ENCODE data around the gene CFD. TPM values are rescaled to one million over a fixed set of nuclear protein-coding genes. Genes with fewer than 3 reads are reported as not detected.
"Not testable (repeated sequence)": the region's sequence is repeated elsewhere in the genome, so short reads cannot be mapped to it uniquely, and the experiment has no call there.

The CFD gene
- 0.52 and 0.89 TPM in 2 replicates for total RNA-seq (2014; rRNA removed; shearing (Covaris generic))

DNA sequence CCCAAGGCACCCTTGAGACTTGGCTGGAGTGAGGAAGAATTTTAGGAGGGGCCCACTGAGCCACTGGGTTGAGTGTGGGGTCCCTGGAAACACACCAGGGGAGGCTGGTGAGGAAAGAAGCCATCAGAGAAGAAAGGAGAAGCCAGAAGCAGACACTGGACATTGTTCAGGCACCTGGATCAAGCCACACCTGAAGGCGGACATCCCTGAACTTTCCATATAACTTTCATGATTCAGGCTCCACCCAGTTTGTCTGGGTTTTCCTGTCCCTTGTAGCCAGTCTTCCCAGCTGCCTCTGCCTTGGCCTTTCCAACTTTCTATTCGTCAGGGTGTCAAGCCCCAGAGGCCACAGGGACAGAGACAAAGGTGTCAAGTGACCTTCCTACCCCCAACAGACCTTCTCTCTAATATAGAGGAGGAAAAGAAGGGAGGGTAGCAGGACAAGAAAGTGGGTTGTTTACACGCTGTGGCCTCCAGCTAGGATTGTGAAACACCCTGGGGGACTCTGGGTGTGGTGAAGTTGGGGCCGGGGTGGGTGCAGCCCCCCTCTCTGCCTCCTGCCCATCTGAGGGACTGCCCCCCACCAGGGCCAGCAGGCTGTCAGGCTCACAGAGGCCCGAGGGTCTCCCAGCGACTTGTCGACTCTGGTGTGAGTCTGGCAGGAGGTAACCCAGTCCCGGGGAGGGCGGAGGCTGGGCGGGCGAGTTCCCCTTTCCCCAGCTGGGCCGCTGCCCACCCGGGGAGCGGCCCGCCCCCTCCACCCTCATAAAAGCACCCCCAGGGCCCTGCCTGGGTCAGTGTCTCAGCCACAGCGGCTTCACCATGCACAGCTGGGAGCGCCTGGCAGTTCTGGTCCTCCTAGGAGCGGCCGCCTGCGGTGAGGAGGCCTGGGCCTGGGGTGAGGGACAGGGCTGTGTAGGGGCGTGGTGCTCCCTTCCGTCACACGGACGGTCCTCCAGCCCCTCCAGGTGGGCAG lies at the start of gene CFD:
CFD (plus strand) TSS at position 797 of the 976 bp plus-strand sequence; CDS start at position 823, 26 bp downstream.
- DNase-seq (ENCODE audit: low read depth): no peak

DNA sequence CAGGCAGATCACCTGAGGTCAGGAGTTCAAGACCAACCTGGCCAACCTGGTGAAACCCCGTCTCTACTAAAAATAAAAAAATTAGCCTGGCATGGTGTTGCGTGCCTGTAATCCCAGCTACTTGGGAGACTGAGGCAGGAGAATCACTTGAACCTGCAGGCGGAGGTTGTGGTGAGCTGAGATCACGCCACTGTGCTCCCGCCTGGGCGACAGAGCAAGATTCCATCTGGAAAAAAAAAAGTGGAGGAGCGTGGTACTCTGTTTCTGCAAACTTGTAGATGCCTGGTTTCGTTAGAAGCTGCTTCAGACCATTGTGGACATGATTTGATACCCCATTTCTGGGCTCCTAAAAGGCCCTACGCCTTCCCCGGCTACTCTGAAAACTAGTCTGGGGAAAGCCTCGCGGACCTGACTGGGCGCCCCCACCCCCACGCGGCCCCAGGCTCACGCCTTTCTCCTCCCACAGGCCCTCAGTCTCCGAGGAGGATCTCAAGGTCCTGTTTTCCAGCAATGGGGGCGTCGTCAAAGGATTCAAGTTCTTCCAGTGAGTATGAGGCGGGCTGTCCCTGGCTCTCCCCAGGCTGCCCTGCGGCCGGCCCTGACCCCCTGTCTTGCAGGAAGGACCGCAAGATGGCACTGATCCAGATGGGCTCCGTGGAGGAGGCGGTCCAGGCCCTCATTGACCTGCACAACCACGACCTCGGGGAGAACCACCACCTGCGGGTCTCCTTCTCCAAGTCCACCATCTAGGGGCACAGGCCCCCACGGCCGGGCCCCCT lies 49.2 kb upstream of the CFD start:
- no peak for DNase-seq (ENCODE audit: low read depth)

DNA sequence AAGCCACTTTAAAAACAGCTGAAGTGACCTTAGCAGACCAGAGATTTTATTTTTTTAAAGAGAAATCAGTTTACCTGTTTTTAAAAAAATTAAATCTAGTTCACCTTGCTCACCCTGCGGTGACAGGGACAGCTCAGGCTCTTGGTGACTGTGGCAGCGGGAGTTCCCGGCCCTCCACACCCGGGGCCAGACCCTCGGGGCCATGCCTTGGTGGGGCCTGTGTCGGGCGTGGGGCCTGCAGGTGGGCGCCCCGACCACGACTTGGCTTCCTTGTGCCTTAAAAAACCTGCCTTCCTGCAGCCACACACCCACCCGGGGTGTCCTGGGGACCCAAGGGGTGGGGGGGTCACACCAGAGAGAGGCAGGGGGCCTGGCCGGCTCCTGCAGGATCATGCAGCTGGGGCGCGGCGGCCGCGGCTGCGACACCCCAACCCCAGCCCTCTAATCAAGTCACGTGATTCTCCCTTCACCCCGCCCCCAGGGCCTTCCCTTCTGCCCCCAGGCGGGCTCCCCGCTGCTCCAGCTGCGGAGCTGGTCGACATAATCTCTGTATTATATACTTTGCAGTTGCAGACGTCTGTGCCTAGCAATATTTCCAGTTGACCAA lies 48.5 kb upstream of the CFD start:
- DNase-seq (ENCODE audit: low read depth): no peak

DNA sequence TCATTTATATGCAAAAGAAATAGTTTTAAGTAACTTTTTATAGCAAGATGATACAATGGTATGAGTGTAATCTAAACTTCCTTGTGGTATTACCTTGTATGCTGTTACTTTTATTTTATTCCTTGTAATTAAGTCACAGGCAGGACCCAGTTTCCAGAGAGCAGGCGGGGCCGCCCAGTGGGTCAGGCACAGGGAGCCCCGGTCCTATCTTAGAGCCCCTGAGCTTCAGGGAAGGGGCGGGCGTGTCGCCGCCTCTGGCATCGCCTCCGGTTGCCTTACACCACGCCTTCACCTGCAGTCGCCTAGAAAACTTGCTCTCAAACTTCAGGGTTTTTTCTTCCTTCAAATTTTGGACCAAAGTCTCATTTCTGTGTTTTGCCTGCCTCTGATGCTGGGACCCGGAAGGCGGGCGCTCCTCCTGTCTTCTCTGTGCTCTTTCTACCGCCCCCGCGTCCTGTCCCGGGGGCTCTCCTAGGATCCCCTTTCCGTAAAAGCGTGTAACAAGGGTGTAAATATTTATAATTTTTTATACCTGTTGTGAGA lies 47.9 kb upstream of the CFD start:
- no peak for DNase-seq (ENCODE audit: low read depth)

DNA sequence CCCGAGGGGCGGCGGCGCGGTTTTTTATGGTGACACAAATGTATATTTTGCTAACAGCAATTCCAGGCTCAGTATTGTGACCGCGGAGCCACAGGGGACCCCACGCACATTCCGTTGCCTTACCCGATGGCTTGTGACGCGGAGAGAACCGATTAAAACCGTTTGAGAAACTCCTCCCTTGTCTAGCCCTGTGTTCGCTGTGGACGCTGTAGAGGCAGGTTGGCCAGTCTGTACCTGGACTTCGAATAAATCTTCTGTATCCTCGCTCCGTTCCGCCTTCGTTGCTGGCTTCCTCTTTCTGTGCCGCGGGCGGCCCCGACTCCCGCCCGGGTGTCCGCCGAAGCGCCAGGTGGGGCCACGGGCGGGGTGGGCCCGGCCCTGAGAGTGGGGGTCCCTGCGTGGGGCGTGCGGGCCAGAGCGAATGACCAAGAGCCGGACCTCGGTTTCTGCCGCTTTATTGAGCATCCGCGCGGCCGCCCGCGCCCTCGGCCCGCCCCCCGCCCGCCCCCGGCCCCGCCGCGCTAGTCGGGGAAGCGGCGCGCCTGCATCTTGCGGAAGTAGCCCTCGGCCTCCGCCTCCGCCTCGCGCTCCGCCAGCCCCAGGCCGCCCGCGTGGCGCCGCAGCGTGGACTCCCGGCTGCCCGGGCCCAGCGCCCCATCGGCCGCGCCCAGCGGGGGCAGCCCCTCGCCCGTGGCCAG lies 47.3 kb upstream of the CFD start:
- no peak for DNase-seq (ENCODE audit: low read depth)

DNA sequence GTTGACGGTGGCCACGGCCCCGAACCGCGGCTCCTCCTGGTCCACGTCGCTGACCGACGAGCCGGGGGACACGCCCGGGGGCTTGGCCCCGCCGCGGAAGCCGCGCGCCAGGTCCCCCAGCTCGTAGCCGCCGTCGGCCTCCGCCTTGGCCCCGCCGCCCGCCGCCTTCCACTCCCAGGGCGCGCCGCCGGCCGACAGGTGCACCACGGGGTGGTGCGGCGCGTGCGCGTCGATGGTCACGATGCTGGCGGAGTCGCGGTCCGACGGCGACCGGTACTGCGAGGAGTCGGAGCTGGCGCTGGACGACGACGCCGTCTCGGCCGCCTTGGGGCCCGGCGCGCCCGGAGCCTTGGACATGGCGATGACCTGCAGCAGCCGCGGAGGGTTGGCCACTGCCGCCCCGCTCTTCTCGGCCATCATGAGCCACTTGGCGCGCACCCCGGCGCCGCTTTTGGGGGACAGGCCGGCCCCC lies 46.7 kb upstream of the CFD start:
- no peak for DNase-seq (ENCODE audit: low read depth)

DNA sequence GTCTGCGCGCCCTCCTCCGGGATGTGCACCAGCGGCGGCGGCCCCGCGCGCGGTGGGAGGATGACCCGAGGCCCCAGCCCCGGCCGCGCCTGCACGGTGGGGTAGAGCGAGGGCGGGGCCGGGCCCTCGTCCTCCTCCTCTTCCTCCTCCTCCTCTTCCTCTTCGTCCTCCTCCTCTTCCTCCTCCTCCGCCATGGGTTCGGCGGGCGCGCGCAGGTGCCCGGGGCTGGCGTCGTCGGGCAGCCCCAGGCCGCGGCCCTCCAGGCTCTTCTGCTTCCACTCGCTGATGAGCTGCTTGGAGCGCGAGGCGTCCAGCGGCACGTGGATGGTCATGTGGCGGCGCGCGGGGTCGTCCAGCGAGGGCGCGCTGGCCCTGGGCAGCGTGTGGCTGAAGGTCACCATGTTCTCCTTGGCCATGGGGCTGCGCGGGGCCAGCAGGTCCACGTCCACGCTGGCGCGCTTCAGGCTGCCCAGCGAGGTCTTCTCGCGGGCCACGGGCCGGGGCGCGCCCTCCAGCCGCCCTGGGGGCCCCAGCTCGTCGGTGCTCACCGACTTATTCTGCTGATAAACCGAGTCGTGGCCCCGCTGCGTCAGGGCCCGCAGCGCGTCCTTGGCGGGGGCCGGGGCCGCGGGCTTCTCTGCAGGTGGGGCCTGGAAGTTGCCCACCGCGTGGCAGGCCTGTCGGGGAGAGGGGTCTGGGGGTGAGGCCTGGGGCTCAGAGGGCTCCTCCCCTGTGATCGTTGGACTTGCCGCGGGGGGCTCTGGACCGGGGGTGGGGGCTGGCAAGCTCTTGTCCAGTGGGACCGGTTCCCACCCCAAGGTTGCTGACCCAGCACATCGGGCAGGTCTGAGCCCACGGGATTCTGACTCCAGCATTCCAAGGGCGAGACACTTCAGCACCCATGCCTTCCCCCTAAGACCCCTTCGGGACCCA lies 46.0 kb upstream of the CFD start:
- no peak for DNase-seq (ENCODE audit: low read depth)

DNA sequence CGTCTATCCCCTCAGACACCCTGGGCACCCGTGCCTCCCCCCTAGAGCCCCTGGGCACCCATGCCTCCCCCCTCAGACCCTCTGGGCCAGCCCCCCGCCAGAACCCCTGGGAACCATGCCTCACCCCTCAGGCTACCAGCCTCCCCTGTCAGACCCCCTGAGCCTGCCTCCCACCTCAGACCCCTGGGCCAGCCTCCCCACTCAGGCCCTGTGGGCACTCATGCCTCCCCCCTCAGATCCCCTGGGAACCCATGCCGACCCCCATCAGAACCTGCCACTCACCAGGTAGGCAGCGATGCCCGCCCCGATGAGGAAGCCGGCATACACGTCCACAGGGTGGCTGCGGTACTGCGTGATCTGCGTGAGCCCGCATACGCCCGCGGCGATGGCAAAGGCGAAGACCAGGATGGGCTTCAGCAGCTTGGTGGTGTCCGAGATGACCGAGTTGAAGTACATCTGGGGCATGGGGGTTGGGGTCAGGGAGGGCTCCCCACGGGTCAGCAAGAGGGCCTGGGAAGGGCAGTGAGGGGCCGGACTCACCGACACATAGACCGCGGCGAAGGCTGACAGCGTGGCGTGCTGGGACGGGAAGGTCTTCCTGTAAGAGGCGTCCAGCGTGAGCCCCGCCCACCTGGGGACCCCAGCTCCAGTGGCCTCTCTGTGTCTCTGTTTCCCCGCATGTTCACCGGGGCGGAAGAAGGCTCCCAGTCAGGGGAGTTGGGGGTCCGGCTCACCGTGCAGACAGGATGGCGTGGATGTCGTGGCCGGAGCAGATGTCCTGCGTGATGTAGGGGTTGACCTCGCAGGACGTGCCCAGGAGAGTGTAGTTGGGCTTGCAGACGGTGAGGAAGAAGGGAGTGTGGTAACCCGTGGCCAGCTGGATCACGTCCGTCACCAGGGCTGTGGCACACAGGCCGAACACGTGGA lies 45.0 kb upstream of the CFD start:
- DNase-seq (ENCODE audit: low read depth): no peak

DNA sequence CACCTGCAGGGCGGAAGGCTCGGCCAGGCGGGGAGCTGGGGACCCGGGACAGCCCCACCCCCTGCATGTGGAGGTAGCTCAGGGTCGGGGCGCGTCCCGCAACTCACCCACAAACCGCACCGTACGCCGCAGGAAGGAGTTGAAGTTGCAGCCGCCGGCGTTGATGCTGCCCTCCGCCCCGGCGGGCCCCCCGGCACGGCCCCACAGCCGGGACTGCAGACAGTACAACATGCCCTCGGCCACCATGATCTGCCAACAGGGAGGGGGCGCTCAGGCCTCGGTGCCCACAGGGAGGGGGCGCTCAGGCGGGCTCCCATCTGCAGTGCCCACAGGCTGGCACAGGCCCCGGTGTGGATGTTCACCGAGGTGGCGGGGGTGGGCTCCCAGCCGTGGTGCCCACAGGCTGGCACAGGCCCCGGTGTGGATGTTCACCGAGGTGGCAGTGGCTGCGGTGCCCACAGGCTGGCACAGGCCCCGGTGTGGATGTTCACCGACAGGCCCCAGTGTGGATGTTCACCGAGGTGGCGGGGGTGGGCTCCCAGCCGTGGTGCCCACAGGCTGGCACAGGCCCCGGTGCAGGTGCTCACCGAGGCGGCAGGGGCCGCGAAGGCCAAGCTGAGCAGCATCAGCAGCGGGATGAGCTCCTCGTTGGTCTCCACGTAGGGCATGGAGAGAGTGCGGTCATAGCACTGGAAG lies 44.2 kb upstream of the CFD start:
- no peak for DNase-seq (ENCODE audit: low read depth)

DNA sequence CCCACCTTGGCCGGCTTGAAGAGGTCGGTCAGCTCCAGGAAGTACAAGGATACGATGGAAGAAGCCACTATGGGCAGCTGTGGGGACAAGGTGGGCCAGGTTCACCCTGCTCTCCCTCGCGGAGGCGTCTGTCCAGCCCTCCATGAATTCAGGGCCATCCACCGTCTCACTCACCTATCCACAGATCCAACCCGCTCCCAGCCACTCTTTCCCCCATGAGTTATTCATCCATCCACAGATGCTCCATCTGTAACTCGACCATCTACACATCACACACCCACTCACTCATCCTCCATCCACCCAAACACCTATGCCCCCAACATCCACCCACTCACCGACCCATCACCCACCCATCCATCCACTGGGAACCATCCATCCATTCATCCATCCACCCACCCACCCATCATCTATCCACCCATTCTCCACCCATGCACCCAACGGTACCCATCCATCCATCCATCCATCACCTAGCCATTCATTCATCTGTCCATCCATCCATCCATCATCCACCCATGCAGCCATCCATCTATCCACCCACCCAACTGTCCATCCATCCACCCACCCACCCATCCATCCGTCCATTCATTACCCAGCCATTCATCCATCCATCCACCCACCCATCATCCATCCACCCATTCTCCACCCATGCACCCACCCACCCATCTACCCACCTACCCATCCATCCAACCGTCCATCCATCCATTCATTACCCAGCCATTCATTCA lies 43.5 kb upstream of the CFD start:
- no peak for DNase-seq (ENCODE audit: low read depth)

DNA sequence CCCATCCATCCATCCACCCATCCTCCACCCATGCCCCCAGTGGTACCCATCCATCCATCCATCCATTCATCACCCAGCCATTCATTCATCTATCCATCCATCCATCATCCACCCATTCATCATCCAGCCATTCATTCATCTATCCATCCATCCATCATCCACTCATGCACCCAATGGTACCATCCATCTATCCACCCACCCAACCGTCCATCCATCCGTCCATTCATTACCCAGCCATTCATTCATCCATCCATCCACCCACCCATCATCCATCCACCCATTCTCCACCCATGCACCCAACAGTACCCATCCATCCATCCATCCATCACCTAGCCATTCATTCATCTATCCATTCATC lies 43.0 kb upstream of the CFD start:
- no peak for DNase-seq (ENCODE audit: low read depth)

DNA sequence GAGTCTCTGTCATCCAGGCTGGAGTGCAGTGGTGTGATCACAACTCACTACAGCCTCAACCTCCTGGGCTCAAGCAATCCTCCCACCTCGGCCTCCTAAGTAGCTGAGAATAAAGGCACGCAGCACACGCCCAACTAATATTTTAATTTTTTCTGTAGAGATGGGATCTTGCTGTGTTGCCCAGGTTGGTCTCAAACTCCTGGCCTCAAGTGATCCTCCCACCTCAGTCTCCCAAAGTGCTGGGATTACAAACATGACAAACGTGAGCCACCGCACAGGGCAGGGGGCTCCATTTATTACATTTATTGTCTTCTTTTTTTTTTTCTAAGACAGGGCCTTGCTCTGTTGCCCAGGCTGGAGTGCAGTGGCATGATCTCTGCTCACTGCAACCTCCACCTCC lies 39.3 kb upstream of the CFD start:
- not testable (repeated sequence) for DNase-seq (ENCODE audit: low read depth)

DNA sequence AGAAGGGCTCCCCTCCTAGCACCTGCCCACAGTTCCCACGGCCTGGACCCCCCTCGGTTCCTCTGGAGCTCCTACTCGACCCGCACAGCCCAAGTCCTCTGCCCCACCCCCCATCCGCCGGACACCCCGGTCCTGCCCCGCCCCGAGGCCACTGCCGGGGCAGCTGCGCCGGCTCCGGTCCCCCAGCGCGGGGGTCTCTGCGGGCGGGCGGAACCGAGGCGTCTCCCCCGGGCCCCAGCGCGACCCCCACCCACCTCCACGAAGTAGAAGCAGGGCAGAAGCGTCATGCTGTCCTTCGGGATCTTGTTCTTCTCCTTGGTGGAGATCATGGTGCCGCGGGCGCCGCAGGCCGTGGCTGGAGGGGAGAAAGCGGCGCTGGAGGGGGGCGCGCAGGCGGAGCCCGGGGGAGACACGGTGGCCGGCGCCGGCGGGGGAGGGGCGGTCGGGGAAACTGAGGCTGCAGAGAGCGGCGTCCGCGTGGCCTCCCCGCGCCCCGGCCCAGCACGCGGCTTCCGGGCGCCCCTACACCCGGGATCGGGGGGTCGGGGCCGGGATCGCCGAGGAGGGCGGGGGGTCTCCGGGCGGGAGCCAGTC lies 38.1 kb upstream of the CFD start:
- DNase-seq (ENCODE audit: low read depth): no peak

DNA sequence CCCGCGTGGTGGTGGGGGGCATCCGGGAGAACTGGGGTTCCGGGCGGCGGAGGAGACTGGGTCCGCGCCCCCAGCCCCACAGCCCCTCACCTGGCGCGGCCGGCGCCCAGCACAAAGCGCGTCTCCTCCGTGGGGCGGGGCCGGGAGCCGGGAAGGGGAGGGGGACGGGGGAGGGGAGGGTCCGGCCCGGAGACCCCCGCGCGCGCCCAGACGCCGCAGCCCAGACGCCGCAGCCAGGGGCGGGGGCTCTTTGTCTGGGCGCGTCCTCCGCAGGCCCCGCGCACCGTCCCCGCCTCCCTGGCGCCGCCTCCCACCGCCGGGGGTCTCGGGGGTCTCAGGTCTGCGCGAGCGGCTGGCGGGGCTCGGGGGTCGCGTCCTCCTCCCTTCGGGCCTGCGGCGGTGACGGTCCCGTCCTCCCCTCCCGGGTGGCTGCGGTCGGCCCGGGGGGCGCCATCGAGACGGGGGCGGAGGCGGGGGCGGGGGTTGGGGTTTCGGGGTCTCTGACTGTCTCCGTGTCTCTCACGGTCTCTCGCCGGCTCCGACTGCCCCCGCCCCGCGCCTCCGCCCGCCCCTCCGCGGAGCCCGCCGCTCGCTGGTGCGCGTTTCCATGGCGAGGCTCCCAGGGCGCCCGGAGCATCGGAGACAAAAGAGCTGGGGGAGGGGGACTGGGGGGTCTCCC lies 37.5 kb upstream of the CFD start, which contains the start of gene PLPPR3:
PLPPR3 (minus strand) TSS at position 131 of the 679 bp plus-strand sequence. CDS start 396 bp downstream, outside the sequence.
- DNase-seq (ENCODE audit: low read depth): no peak

DNA sequence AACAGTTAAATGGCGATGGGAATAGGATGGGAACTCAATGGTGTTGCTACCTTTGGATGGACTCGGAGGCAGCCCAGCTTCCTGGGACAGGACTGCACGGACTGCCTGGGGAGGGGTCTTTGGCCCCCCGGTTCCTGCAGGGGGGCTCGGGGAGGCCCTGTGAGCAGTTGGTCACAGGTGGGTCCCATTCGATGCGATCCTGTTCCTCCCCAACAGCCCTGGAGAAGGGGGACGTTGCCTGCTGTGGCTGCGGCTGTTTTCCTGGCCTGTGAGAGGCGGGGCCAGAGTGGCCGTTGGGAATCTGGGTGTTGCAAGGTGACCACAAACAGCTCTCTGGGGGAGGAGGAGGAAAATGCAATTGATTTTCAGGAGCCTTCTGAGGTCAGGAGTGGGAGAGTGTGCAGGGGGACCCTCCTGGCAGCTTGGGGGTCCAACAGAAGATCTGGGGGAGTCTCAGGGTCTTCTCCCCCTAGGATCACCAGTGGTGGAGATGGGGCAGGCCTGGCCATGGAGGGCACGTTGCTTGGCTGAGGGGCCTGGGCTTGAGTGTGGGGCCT lies 35.8 kb upstream of the CFD start:
- peak; percentile 58 for DNase-seq (ENCODE audit: low read depth)

DNA sequence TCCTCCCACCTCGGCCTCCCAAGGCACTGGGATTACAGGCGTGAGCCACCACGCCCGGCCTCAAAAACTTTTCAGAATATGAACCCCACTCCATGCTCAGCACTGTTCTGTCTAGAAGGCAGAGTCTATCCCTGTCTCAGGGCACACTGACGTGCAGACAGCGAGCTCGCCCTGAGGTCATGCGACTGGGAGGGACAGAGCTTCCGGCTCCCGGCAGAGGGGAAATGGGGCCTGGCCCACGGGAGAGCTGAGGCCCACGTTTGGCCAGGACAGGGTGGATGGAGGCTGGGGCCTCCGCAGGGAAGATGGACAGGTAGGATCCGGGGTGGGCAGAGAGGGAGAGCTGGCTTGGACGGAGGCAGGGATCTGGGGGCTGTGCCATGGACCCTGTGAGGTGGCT lies 34.6 kb upstream of the CFD start:
- no peak for DNase-seq (ENCODE audit: low read depth)

Data from M059J (cell line).